Stimulated activated CD4-positive, alpha-beta T cell treated with anti-CD3 and anti-CD28 coated beads, Interleukin-12 subunit alpha, Interleukin-12 subunit beta, amount 100 ng/mL, for 48 hours (primary cell): Measurements from ENCODE around the gene RORB.

ENCODE experiments used
- DNase-seq, 3 donors: peaks; one replicate each; pipeline ENCODE4 v3.0.0-alpha.2; 2020; ENCODE audit warnings: low read depth in 2 of 3, low spot score in 1 of 3

Gene RORB

DNA sequence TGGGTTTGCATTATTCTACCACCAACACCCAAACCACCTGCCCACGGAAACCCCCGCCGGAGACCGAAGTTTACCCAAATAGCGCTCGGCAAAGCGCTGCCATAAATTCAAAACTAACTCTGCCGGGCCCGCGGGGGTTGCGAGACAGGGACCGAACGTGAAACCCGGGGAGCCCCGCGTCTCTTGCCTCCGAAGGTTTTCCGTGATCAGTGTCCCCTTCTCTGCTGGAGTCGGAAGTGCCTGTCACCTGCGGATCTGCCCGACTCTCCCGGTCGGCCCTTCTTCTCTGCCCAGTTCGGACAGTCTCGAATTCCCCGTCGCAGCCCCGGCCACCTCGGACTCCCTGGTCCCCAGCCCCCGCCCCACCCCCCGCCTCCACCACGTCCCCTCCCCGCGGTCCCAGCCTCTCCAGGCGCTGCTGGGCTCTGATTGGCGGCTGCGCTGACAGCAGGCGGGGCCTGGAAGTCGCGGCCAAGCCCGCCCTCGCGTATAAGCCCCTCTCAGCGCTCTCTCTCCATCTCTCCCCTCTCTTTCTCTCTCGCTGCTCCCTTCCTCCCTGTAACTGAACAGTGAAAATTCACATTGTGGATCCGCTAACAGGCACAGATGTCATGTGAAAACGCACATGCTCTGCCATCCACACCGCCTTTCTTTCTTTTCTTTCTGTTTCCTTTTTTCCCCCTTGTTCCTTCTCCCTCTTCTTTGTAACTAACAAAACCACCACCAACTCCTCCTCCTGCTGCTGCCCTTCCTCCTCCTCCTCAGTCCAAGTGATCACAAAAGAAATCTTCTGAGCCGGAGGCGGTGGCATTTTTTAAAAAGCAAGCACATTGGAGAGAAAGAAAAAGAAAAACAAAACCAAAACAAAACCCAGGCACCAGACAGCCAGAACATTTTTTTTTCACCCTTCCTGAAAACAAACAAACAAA is at the start of gene RORB:
TSS of gene RORB (plus strand) at position 517 of the 929 bp plus-strand sequence. CDS start 642 bp downstream, outside the sequence.
- DNase-seq: no peak

DNA sequence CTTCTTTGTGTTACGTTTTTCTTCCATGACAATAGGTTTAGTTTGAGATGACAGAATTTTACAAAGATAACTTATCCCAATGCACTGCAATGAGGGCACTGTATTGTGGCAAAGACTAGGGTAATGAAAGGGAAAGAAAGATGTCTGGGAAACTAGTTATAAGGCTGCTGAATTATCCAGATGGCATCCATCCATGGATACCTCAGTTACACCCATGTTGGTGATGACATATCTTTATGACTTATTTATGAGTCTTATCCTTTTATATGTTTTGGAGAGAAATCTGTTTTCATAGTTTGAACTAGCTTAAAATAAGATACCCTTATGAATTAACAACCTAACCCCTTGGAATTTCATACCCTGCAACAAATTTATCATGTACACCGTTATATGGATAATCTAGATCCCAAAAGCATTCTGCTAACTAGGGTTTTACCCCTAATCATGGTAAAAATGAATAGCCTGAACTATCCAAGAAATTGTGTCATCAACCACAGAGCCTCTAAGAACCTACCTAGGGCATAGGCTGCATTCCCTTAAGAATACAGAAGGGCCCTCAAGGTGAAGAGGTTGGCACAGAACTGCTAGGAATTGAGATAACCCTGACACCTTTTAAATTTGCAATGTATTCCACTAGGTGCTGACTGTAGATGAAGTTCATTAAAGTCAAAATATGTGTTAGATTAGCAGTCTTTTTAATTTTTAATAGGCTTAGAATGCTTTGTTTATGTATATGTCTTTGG is 49.5 kb upstream of the RORB start:
- DNase-seq: no peak

DNA sequence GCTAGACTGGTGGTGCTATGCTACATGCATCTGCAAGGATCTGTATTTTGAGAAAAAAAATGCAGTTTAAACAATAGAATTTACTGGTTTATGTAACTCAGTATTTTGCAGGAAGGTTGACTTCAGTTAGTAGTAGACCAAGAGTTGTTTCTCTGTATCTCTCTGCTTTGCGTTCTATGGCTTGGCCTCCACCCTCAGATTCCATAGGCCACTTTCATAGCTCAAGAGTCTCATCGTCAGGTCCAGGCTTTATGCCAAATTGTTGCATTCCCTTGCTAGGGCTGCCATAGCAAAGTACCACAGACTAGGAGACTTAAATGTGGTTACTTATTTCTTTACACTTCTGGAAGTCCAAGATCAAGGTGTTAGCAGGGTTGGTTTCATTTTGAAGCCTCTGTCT is 48.1 kb upstream of the RORB start:
- DNase-seq: no peak

DNA sequence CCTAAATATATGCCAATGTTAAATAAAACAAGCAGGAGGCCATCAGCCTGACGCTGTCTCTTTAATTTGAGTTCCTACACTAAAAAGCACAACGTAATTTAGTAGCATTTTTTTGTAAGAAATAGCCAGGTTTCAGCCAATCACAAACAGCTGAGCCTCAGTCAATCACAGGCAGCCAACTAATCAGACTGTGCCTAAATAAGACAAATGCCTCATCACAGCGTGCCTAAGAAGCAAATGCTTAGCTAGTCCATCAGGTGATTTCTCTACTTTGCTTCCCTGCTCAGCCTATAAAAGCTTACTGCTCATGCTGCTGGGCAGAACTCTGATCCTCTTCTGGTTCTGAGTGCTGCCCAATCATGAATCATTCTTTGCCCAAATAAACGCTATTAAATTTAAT is 38.3 kb upstream of the RORB start:
- DNase-seq: no peak

DNA sequence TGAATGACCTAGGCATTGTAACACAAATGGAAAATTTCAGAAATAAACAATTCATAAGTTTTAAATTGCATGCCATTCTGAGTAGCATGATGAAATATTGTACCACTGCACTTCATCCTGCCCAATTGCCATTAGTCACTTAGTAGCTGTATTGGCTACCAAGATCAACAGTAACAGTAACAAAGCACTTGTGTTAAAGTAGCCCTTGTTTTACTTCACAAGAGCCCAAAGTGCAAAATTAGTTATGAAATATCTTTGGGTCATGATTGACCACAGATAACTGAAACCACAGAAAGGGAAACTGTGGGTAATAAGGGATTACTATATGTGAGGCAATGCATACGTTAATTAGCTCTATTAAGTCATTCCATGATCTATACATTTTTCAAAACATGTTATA is 33.3 kb upstream of the RORB start:
- DNase-seq: no peak

DNA sequence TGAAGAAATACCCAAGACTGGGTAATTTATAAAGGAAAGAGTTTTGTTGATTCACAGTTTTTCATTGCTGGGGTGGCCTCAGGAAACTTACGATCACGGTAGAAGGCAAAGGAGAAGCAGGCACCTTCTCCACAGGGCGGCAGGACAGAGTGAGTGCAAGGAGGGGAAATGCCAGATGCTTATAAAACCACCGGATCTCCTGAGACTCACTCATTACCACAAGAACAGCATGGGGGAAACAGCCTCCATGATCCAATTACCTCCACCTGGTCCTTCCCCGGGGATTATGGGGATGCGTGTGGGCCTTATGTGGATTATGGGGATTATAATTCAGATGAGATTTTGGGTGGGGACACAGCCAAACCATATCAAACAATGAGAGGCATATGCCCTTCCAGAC is 18.5 kb upstream of the RORB start:
- no peak for DNase-seq

DNA sequence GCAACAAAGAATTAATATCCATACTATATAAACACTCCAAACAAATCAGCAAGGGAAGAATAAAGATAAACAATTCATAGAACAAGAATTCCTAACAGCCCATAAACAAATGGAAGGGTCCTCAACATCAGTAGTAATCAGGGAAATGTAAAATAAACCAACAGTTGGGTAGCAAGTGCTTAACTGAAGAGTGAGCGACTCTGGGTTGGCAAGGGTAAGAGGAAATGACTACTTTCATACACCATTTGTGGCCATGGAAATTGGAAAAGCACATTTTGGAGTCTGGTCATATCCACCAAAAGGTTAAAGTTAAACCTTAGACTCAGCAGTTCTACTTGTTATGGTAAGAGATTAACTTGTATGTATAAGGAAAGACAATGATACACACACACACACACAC is 17.4 kb upstream of the RORB start:
- DNase-seq: no peak

DNA sequence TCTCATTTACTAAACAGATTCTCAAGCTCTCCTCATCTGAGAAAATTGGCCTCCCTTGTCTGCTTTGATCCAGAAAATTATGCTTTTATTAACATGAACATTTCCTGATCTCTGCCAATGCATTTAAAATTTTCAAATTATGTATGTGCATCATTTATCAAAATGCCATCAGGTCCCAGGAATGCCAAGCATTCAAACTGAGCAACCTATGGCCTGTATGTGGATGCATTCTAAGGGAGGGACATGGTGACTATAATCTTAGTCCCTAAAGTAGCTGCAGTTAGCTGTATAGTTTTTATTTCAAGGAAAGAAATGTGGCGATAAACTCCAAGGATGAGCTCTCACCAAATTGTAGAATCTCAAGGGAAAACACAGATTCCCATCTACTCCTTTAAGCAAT is 9.7 kb upstream of the RORB start:
- DNase-seq: no peak

DNA sequence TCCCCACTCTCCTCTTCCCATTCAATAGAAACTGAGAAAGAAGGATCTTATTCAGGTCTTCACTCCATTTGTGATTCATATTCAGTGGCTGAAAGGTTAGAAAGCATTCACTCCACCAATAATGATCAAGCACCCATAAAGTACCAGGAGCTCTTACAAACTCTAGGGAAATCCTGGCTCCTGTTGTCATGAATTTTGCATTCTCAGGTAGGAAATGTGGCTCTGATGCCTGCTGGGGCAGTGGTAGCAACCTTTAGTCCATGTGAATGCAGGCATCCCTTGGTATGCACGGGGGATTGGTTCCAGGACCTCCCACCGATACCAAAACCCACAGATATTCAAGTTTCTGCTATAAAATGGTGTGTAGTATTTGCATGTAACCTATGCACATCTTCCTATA is 3.6 kb upstream of the RORB start:
- DNase-seq: no peak

DNA sequence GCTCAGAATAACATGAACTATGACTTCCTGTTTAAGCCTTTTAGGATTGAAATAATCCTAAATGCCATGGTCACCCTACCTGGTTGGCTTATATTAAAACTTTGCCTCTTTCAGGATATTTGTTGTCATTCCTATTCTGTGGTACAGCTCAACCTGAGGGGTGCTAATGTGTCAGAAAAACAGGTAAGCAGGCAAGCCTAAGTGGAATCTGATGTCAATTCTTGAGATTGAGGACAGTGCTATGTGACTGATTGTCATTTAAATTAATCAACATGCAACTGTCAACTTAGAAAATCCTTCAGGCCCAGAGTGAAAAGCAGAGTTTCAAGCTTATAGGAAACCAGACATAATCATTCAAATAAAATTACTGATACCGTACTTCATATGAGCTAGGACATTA is 2.6 kb upstream of the RORB start:
- no peak for DNase-seq

DNA sequence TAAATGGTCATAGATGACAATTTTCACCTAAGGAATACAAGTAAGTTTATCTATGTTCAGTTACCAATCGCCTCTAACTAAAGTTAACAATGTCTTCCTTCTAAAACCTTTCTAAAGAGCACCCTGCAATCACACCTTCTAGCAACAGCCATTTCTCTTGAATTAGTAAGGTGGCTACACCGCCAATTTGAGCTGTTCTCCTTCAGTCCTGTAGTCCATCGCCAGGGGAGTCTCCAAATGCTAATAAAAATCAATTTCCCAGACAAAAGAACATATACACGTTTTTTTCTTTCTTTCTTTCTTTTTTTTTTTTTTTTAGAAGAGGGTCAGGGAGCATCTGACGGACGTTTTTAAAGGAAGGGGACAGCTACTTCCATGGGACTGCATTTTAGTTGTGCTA is 729 bp upstream of the RORB start:
- DNase-seq: no peak

DNA sequence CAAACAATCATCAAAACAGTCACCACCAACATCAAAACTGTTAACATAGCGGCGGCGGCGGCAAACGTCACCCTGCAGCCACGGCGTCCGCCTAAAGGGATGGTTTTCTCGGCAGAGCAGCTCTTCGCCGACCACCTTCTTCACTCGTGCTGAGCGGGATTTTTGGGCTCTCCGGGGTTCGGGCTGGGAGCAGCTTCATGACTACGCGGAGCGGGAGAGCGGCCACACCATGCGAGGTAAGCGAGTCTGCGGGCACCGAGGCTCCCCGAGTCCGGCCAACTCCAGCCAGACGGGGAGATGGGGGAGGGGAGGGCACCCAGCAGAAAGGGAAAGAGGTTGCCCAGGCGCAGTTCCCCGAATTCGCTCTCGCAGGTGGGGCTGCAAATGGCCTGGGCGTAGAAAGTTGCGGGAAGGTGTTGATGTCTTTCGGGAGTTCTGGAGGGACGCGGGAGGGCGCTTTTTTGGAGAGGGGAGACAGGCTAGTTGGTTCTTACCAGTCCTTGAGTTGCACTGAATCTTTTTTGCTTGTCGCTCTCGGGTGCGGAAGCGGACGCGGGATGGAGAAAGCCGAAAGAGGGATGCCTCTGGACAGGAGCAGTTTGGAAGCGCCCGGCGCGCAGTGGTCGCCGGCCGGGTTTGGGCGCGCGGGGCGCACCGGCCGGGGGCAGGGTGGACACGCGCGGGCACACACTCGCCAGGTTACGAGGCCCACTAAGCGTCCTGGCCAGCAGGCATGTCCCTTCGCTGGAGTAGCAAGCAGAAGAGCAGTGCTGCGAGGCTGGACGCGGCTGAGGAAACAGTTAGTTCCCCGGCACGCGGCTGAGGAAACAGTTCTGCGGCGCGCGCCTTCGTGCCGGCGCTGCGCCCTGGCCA is 849 bp downstream of the RORB start:
- no peak for DNase-seq

DNA sequence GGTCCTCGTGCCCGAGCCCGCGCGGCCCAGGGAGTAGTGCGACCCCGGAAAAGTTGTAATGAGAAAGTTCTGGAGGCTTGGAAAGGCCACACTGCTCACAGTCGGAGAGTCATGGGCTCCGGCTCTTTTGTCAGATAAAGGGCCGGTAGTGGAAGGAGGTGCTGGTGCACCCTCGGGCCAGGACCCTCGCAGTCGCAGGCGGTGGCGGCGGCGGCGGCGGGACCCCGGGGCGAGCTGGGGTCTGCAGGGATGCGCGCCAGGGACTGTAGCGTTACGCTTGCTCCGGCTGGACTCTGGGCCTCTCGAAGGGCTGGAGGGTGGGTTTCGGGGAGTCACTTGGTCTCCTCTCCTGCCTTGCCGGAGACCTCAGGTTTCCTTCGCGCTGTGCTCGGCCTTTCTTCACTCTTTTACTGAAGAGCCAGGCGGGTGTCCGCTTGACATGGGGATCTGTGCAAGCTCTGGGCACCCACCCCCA is 1.5 kb downstream of the RORB start:
- DNase-seq: no peak

DNA sequence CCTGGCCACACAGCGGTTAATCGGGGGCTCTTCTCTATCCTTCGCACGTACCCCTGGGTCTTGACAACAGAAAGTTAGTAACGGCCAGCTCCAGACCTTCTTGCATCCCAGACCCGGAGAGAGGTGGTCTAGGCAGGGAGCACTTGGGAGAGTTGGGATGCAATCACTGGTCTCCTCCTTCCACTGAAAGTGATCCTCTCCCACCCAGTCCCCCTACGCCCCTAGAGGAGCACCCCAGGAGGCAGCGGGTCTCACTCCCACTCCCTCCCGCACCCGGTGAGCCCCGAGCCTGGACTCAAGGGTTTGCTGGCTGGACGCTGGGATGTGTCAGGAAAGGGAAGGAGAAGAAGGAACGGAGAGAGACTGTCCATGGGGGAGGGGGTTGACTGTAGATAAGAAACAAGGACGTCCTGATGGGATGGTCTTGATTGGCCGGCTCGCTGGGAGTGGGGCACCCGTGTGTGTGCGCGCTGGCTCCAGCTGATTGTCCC is 2.0 kb downstream of the RORB start:
- DNase-seq: no peak

DNA sequence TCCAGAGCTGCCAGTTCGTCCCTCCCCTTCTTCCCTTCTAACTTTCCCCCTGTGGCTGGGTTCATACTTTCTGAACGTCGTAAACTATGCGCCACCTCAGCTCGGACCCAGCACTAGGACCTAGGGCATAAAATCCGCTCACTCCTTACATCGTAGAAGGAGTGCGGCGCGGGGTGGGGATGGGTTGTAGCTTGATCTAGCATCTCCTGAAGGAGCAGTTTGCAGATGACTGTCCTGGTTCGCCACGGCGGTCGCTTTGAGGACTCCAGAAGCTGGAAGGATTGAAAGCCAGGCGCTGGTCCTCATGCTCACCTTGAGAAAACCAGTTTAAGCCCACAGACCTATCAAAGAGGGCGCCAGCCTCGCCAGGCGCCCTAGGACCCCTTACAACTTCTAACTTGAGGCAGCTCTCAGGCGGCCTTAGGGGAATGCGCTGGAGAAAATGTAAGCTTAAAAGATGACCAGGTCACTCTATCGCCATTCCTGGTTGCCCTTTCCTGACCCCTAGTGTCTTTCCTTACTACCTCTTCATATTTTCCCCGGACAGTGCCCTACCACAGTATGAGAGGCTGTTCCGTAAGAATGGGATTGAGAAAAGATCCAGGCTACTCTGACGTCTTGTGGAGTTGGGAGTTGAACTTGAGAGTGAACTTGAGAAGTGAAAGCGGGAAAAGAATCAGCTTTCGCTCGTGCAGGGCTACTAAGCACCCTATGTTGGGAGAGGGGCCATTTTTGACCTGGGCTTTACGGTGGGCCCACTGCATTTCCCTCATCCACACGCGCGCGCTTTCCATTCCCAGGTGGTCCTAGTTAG is 2.8 kb downstream of the RORB start:
- no peak for DNase-seq

DNA sequence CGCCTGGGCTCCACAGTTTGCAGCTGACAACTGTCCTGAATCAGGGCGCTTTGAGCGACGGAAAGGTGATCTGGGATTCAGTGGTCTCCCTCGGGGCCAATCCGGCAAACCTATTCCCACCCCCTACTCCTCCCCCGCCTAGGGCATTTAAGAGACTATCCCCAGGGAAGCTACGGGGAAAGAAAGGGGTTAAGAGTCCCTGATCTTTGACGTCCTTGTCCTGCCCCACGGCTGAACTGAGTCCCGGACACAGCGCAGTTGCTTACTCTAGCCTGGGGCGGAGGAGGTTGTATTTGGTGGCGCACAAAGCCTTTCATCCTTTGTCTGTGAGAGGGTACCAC is 3.4 kb downstream of the RORB start:
- DNase-seq: no peak

DNA sequence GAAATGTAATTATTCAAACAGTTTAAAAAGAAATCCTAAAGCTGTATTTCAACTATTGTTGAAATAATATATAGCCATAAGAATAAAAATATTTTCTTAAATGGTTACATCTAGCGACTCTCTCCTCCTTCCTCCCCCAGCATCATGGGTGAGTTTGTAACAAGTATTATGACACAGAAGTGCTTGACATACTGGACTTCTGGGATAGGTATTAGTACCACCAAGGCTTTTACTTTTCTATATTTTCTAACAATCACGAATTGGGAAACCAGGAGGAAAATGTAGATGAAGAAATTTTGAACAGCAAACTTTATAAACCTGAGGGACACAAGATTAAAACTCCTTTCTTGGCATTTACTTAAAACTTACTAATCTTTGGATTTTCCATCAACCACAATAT is 4.4 kb downstream of the RORB start:
- DNase-seq: no peak

DNA sequence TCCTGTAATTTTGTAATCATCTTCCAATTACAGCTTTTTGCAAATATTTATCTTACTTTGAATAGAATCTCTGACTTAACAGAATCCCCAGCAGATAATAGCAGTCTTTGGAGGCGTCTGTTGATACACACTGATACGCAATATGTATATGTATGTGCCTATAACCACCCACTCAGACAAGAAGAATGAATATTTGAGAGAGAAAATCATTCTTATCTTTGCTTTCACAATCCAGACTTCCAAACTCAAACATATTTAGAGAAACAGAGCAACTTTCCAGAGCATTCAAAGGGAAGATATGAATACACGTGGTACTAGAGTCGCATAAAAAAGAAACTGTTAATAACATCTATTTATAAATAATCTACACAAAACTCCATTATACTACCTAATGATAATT is 6.1 kb downstream of the RORB start:
- DNase-seq: no peak

DNA sequence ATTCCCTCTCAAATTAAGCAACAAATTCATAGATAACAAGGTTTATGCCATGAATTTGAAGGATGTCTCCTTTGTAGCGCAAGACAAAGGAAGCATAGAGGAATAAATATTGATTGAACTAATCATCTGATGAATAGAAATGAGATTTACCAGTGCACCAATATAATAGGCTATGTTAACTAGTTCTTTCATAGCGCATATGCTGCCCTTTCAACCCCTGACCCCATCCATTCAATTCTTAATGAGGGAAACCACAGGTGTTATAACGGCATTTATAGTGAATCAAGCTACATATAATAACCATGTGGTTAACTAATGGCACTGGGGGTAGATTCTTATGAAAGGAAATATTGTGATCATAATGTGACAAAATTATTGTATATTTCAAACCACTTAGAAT is 6.5 kb downstream of the RORB start:
- DNase-seq: no peak

DNA sequence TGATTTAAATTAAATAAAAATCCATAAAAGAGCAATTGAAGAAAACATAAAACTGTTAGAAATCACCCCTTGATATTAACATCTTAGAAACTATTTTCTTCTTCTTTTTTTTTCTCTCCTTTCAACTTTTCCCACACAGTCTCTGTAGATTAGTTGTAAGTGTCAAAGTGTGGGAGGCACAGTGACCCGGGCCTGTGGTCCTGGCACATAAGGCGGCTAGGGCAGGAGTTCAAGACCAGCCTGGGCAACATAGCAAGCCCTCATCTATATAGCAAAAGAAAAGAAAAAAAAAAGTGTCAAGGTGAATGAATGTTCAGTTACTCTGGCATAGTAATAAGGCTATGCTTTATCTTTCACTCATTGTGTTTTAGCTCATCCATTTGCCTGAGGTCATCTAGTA is 14.2 kb downstream of the RORB start:
- DNase-seq: no peak

DNA sequence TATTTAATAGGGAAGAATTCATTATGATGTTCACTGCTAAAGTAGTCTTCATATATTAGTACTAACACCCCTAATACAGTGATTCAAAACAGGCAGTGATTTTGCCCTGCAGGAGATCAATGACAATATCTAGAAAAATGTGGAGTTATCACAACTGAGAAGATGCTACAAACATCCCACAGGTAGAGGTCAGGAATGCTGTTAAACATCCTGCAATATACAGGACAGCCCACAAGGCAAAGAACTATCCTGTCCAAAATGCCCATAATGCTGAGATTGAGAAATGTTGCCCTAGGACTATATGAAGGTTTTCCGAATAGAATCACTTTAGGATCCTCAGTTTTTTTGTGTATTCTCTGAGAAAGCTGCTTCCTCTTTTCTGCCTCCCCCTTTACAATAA is 15.3 kb downstream of the RORB start:
- no peak for DNase-seq
